C4-2B (cell line): Measurements from ENCODE around the gene H1-8.

ENCODE experiments used
- CTCF ChIP-seq: fragments of 450-650 bp; conservative IDR thresholded peaks from 2 replicates; pipeline ENCODE4 v1.5.1; 2017; ENCODE audit warnings: mild to moderate bottlenecking
- ZFX ChIP-seq: fragments of 450-650 bp; IDR thresholded peaks from 2 replicates; pipeline ENCODE4 v1.6.1; 2017

GRCh38 chr3:129504471-129505100, 38.4 kb upstream of the H1-8 start:
- no peak for TF ChIP-seq CTCF
- TF ChIP-seq ZFX = no peak
